GM21786 (cell line): ENCODE data around the gene SF3B2.
"Not testable (repeated sequence)": the region's sequence is repeated elsewhere in the genome, so short reads cannot be mapped to it uniquely, and the experiment has no call there.

Source experiments
- ATAC-seq: cut with Tn5 transposase; IDR thresholded peaks from one replicate; pipeline ENCODE4 v1.9.1; 2021; ENCODE audit not compliant: unreplicated experiment

The SF3B2 gene, protein sequence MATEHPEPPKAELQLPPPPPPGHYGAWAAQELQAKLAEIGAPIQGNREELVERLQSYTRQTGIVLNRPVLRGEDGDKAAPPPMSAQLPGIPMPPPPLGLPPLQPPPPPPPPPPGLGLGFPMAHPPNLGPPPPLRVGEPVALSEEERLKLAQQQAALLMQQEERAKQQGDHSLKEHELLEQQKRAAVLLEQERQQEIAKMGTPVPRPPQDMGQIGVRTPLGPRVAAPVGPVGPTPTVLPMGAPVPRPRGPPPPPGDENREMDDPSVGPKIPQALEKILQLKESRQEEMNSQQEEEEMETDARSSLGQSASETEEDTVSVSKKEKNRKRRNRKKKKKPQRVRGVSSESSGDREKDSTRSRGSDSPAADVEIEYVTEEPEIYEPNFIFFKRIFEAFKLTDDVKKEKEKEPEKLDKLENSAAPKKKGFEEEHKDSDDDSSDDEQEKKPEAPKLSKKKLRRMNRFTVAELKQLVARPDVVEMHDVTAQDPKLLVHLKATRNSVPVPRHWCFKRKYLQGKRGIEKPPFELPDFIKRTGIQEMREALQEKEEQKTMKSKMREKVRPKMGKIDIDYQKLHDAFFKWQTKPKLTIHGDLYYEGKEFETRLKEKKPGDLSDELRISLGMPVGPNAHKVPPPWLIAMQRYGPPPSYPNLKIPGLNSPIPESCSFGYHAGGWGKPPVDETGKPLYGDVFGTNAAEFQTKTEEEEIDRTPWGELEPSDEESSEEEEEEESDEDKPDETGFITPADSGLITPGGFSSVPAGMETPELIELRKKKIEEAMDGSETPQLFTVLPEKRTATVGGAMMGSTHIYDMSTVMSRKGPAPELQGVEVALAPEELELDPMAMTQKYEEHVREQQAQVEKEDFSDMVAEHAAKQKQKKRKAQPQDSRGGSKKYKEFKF

DNA sequence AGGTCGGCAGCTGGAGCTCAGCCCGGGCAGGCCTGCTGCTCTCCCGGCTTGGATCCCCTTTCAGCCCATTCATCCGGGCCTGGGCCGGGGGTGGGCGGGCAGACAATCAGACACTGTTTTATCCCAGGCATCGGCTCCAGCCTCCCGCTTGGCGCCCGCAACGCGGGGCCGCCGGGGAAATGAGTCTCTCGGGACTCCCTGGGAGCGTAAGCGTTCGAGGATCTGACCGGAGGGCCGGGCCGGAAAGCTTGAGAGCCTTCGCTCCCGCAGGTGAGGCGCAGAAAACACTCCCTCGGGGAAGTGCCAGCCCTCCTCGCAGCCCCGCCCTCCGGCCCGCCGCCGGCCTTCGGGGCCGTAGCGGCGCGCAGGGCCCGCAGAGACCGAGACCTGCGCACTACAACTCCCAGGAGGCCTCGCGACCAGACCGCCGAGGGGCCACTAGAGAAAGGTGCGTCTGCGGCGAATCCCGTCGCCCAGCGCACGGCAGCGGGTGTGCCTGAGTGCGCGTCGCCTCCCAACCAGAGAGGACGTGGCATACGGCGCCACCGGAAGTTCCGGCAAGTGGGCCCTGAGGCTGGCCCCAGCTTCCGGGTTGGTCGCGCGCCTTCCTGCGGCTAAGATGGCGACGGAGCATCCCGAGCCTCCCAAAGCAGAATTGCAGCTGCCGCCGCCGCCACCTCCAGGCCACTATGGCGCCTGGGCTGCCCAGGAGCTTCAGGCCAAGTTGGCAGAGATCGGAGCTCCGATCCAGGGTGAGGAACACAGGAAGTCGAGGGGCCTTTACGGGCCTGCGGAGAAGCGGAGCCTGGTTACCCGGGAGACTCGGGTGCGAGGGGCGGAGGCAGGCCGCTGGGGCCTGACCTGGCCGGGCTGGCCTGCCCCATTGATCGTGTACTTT, at the start of gene SF3B2:
Gene SF3B2 (plus strand): TSS at position 599 of the 898 bp plus-strand sequence. CDS start 21 bp downstream, at position 620.
- ATAC-seq, result peak; percentile 96

DNA sequence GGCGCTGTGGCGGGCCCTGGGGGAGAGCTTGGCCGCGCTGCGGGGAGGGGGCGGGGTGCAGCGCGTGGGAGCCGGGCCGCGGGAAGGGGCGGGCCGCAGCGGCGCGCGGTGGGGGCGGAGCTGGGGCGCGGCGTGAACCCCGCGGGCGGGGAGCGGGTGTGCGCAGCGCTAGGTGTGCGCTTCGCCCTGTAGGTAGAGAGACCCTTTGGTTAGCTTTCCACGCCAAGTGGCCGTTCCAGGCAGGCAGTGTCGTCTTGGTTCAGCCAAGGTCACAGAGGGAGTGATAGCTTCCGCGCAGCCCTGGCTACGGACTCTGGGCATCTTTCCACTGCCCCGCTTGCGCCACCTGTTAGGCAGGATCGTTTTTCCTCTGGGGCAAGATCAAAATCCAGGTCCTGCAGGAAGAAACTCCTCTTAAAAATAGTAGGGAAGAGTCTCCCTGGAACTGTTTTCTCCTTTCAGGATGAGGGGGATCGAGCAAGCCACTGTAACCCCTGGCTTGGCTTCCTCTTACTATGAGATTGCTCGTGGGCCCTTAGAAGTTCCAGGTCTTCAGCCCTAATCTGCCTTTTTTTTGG, 49.4 kb upstream of the SF3B2 start:
- ATAC-seq, result peak; percentile 37

DNA sequence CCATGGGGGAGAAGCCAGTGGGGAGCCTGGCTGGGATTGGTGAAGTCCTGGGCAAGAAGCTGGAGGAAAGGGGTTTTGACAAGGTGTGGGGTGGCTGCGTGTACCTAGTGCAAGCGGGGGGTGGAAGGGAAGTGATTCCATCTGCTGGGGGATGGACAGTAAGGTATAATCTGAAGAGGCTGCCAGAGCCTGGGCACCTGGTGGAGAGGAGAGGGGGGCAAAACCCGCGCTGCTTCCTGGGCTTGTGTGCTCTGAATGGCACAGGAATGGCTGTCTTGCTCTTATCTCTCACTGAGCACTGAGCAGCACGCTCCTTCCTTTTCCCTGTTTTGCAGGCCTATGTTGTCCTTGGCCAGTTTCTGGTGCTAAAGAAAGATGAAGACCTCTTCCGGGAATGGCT, 48.9 kb upstream of the SF3B2 start:
- no peak for ATAC-seq

DNA sequence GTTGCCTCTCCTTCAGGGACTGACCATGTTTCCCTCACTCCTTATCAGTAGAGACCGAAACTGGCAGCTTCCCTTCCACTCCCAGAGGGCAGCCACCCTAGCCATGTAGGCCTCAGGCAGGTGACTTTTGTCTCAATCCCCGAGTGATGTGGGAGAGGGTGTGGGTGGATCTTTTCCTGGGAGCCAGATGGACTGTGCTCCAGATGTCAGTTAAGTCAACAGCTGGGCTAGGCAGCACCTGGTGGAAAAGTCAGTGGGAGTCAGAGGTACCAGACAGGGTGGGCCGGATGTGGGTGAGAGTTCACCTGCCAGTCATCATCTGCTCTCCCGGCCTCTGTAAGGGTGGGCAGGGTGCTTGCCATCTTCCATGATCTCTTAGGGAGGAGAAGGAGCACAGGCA, 48.0 kb upstream of the SF3B2 start:
- no peak for ATAC-seq

DNA sequence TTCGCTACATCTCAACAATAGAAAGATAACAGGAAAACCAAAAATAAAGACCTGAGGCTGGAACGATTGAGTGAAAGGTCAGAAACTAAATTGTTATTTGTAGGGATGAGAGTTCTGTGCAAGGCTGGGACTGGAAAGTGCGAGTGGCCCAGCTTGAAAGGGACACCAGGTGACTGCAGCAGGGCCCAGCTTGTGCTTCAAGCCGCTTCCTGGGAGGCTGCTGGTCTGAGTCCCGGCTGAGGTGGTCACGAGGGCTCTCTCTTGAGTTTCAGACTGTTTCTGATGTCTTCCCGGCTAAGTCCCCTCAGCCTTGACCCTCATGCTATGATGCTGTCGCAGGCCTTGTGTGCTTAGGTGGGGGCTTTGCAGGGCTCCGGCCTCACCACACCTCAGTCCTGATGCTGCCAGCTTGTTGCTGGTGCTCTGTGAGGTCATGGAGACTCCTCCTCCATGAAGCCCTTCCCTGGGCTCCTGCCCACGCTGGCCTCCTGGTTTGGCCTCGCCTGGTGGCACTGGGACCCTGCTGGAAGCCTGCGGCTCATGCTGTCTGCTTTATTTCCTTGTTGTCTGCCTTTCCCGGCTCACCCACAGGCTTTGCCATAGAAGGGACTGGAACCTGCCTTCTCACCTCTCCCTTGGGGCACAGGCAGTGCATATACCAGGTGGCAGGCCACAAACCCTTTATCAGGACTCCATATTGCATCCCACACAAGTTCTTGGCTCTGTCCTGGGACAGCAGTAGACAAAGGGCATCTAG, 45.9 kb upstream of the SF3B2 start:
- ATAC-seq, result no peak

DNA sequence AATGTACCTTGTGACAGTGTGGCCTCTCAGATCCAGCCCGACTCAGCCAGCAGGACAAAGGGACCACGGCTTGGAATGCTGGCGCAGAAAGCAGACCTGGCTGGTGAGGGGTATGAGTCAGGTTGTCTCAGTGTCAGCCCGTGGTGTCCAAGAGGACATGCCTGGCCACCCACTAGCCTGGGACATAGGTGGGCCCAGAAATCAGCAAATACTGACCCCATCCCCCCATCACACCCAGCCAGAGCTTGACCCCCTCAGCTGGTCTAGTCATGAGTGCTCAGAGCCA, 45.3 kb upstream of the SF3B2 start:
- ATAC-seq, result no peak

DNA sequence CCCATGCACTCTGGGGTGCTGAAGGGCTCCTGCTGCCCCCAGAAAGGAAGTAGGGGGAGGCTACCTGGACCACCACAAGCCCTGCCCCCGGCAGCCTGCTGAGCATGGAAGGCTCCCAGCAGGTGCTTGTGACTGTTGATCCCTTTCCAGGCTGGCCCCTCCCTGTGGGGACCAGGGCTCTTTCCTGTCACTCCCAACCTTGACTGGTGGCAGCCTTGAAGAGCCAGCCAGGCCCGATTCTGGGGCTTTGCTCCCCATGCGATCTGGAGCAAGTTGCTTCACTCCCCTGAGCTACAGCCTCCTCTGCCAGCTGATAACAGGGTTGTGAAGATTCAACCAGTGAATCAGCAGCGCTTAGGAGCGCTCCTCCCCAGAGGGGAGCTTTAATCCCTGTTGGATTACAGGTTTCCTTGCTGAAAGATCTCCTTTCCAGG, 44.9 kb upstream of the SF3B2 start:
- ATAC-seq, result no peak

DNA sequence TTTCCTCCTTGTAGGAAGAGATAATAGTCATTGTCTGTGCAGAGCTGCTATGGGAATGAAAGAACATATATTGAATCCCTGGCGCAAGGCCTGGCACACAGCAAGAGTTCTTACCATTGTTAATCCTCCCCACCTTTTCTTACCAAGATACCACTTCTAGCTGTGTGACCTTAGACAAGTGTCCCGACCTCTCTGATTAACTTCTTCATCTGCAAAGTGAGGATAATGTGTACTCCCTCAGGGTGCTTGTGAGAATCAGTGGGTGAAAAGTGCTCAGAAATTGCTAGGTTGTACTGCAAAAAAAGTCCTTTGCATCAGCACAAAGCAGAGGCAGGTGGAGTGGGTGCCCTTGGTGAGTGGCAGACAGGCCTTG, 44.1 kb upstream of the SF3B2 start:
- ATAC-seq, result no peak

DNA sequence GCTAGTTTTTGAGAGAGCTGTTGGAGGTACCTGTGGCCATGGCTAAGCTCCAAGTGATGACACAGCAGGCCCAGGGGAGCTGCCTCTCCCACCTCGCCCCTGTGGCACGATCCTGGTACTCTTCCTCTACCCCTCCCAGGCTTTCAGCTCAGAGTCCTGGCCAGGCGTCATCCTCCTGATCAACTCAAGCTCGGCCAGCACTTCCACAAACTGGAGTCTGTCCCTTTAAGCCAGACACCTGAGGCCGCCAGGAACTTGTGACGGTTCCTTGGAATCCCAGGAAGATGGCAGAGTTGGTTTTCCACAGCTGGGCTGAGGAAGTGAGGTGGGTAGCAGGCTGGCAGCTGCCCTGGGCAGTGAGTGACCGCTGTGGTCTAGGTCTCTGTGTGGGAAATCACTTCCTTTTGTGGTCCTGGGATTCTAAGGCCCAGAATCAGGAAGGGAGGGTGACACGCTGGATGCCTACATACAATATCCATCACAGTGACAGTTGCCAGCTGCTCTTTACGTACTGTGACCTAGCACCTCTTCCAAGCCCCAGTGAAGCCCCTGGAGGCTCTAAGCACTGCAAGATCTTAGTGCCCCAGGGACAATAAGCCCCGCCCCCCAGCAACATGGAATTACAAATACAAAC, 43.6 kb upstream of the SF3B2 start:
- ATAC-seq, result no peak

DNA sequence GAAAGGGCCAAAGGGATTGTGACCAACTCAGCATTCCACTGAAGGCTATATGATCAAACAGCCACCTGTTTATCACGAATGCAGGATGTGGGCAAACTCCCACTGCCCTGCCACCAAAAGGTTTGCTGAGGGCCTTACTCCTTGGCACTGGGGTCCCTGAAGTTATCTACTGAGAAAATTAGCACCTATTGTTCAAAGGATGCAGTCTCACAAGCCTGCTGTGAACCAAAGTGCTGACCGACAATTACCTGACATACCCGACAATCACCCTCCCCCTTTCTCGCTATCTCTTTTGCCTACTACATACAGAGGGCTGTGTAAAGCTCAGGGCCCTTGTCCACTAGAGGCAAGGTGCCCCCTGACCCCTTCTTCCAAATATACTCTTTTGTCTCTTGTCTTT, 42.1 kb upstream of the SF3B2 start:
- ATAC-seq, result not testable (repeated sequence)

DNA sequence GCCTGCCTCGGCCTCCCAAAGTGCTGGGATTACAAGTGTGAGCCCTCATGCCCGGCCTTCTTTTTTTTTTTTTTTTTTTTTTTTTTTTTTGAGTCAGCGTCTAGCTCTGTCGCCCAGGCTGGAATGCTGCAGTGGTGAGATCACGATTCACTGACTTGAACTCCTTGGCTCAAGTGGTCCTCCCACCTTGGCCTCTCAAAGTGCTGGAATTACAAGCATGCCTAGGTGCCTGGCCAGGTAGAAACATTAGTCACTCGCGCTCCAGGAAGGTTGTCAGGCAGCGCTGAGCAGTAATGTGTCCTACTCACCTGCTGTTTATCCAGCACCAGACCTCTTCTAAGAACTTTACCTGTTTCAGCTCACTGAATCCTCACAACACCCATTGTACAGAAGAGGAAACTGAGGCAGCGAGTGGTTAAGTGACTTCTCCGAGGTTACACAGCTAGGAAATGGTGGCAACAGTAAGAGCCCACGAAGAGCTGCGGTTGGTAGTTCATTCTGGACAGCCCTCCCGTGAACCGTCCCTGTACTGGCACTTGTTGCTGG, 40.9 kb upstream of the SF3B2 start:
- no peak for ATAC-seq

DNA sequence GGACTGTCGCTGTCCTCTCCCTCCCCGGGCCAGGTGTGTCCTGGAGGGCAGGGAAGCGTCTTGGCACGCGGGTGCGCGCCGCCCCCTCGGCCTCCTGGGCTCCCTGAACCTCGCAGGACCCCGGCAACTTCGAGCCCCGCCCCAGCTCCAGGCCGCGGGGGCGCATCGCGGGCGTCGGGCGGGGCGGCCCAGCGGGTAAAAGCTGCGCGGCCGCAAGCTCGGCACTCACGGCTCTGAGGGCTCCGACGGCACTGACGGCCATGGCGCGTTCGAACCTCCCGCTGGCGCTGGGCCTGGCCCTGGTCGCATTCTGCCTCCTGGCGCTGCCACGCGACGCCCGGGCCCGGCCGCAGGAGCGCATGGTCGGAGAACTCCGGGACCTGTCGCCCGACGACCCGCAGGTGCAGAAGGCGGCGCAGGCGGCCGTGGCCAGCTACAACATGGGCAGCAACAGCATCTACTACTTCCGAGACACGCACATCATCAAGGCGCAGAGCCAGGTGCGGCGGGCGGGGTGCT, 40.3 kb upstream of the SF3B2 start, which contains the start of gene CST6:
Gene CST6 (plus strand): TSS at position 224 of the 519 bp plus-strand sequence. CDS start 37 bp downstream, at position 261.
- no peak for ATAC-seq

DNA sequence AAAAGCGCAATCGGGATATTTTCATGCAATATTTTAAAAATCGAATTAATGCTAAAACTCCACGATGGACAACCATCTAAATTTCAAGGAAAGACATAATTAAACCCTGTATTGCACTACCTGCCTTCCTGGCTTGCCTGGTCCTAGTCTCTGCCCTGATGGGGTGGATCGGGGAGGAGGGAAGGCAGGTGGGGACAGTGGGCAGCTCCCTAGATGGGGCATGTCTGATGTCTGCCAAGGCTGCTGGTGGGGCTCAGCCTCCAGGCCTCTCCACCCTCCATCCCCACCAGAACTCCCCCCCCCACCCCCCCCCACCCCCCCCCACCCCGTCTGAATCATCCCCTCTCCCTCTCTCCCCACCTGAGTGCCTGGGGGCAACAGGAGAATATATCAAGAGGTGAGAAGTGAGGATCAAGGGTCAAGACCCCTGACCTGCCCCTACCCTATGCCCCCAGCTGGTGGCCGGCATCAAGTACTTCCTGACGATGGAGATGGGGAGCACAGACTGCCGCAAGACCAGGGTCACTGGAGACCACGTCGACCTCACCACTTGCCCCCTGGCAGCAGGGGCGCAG, 39.7 kb upstream of the SF3B2 start:
- no peak for ATAC-seq

DNA sequence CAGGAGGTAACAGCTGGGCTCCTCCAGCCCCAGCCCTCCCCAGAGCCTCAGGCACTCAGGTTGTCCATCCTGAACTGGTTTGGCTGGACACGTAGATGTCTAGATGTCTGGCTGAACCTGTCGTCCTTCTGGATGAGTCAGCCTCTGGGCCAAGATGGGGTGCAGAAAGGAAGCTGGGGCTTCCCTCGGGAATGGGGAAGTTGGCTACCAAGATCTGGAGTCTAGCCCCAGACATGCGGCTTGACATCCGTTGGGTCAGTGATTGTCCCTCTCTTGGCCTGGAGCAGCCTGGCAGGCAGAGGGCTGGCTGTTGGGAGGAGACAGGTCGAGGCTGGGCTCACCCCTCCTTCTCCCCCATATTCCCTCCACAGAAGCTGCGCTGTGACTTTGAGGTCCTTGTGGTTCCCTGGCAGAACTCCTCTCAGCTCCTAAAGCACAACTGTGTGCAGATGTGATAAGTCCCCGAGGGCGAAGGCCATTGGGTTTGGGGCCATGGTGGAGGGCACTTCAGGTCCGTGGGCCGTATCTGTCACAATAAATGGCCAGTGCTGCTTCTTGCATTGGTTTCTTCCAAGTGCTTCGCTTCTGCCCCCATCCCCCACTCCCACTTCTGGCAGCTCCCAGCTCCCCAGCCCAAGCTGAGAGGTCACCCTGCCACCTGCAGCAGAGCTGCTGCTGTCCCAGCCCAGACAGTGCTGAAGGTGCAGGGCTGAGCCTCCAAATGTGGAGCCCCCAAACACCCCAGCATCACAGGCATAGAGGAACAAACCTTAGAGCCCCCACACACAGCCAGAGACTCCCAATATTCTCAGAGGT, 39.0 kb upstream of the SF3B2 start:
- ATAC-seq, result no peak

DNA sequence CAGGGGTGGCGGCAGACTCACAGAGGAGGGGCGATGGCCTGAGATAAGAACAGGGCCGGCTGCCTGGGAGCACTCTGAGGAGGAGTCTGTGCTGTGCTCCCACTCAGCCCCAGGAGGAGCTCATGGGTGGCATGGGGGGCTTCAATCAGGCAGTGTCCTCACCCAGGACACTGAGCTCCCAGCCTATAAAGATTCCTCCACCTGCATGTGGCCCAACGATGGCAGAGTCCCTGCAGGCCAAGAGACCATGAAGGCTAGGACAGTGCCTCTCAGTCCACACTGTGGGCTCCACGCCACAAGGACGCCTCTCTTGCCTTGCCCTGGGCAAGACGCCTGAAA, 38.4 kb upstream of the SF3B2 start:
- ATAC-seq, result no peak

DNA sequence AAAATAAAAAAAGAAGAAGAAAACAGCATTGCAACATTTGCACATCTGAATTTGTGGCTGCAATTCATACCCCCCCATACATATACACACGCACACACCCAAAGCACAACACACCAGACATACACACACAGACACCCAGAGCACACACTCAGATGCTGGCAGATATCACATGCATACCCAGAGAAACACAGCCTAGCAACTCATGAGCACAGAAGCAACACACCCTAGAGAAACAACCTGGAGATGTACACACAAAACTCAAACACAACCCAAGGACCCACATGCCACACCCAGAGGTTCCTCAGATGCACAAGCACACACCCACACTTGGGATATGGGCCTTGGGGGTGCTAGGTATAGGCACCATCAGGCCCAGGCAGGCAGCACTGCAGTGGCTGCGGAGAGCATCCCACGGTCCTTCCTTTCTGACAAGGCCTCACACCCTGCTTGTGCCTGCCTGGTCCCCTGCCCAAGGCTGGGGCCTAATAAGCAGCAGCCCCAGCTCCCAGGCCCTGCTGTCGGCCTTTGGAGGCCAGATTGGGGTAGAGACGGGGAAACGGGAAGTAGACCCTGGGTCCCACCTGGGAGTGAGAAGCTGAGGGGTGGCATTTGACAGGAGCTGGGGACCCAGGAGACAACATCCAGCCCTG, 37.2 kb upstream of the SF3B2 start:
- no peak for ATAC-seq

DNA sequence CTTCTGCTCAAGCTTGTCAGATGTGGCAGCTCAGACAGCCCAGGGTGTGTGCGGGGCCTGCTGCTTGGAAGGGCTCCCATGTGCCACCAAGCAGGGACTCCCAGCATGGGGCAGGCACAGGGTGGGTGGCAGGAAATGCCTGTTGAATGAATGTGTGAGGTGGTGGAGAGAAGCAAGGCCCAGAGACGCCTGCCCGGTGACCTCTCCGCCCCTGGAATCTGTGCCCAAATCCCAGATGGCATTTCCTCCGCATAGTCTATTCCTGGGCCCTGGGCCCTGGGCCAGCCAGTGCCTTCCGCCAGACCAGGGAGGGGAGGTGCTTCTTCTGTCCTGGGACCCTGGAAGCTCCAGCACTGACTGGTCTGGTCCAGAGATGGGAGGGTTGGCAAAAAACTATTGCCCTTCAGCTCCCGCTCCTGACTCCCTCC, 36.7 kb upstream of the SF3B2 start:
- no peak for ATAC-seq
